CD14-positive monocyte (primary cell): ENCODE data around the gene ETAA1. TPM values are rescaled to one million over a fixed set of nuclear protein-coding genes. Genes with fewer than 3 reads are reported as not detected.

Experiments
- DNase-seq, 3 donors: peaks; one replicate each; pipeline ENCODE4 v3.0.0-alpha.2; 2011 to 2022
- H2AFZ ChIP-seq: 2 replicates; pipeline ENCODE4 v1.6.0; 2012; ENCODE audit warnings: mild to moderate bottlenecking, low read depth, low read length, inconsistent platforms; ENCODE audit not compliant: insufficient read depth, poor library complexity, severe bottlenecking
- H3K27ac ChIP-seq, 2 donors: 1 replicate in 1 of 2; 2 replicates in 1 of 2; pipeline ENCODE4 v1.5.1; 2012 to 2013; ENCODE audit warnings: low read length in 2 of 2, control low read depth in 1 of 2, inconsistent platforms in 1 of 2, low read depth in 1 of 2, mild to moderate bottlenecking in 1 of 2
- H3K27me3 ChIP-seq, 2 donors: one replicate each; pipeline versions ENCODE4 v1.6.0 to v1.6.1; 2011 to 2013; ENCODE audit warnings: low read length in 2 of 2; ENCODE audit not compliant: control insufficient read depth in 2 of 2, insufficient read depth in 2 of 2
- H3K36me3 ChIP-seq, 2 donors: replicated peaks in 1 of 2; 1 replicate in 1 of 2; 2 replicates in 1 of 2; pipeline versions ENCODE4 v1.5.1 to v1.6.1; 2012 to 2013; ENCODE audit warnings: low read length in 2 of 2, control low read depth in 1 of 2, inconsistent platforms in 1 of 2, mild to moderate bottlenecking in 1 of 2; ENCODE audit not compliant: insufficient read depth in 2 of 2, control insufficient read depth in 1 of 2
- H3K4me1 ChIP-seq, 2 donors: 1 replicate in 1 of 2; 2 replicates in 1 of 2; pipeline versions ENCODE4 v1.5.1 to v1.6.1; 2012 to 2013; ENCODE audit warnings: low read length in 2 of 2, control low read depth in 1 of 2, inconsistent platforms in 1 of 2, mild to moderate bottlenecking in 1 of 2, moderate library complexity in 1 of 2; ENCODE audit not compliant: insufficient read depth in 2 of 2, control insufficient read depth in 1 of 2
- H3K4me2 ChIP-seq: replicated peaks from 2 replicates; pipeline ENCODE3; 2012; ENCODE audit warnings: low read length, moderate library complexity, mild to moderate bottlenecking; ENCODE audit not compliant: poor library complexity, severe bottlenecking; ENCODE audit errors: extremely low read depth
- H3K4me3 ChIP-seq, 3 experiments: fragments of 200-600 bp in 1 of 3; sonication (generic) in 1 of 3; replicated peaks in 1 of 3; 1 replicate in 2 of 3; 2 replicates in 1 of 3; pipeline ENCODE4 v1.5.1; 2011 to 2013; ENCODE audit warnings: low read length in 3 of 3, mild to moderate bottlenecking in 3 of 3, control low read depth in 2 of 3, low read depth in 2 of 3, inconsistent platforms in 1 of 3, moderate library complexity in 1 of 3
- H3K79me2 ChIP-seq: 2 replicates; pipeline ENCODE4 v1.6.0; 2012; ENCODE audit warnings: mild to moderate bottlenecking, control low read depth, inconsistent platforms, low read length, moderate library complexity; ENCODE audit not compliant: insufficient read depth
- H3K9ac ChIP-seq: 2 replicates; pipeline ENCODE4 v1.6.0; 2017; ENCODE audit warnings: low read length, mild to moderate bottlenecking; ENCODE audit not compliant: insufficient read depth, poor library complexity, severe bottlenecking
- H3K9me3 ChIP-seq, 2 donors: replicated peaks in 1 of 2; 1 replicate in 1 of 2; 2 replicates in 1 of 2; pipeline versions ENCODE4 v1.5.1 to v1.6.1; 2012 to 2013; ENCODE audit warnings: low read length in 2 of 2, control low read depth in 1 of 2; ENCODE audit not compliant: control insufficient read depth in 1 of 2, insufficient read depth in 1 of 2
- H4K20me1 ChIP-seq: 2 replicates; pipeline ENCODE4 v1.6.0; 2012; ENCODE audit warnings: mild to moderate bottlenecking, low read length, control low read depth, moderate library complexity; ENCODE audit not compliant: insufficient read depth
- H3K27ac Mint-ChIP-seq, 7 donors: one replicate each; pipeline ENCODE4 v1.8.0; 2020; ENCODE audit warnings: mild to moderate bottlenecking in 7 of 7, mixed read lengths in 7 of 7, moderate library complexity in 6 of 7, inconsistent platforms in 2 of 7
- H3K27me3 Mint-ChIP-seq, 3 donors: one replicate each; pipeline ENCODE4 v1.8.0; 2021 to 2022; ENCODE audit warnings: low read depth in 3 of 3, mild to moderate bottlenecking in 3 of 3, mixed read lengths in 3 of 3, moderate library complexity in 3 of 3, inconsistent platforms in 1 of 3
- H3K36me3 Mint-ChIP-seq, 2 donors: one replicate each; pipeline ENCODE4 v1.8.0; 2020; ENCODE audit warnings: mixed read lengths in 2 of 2, inconsistent platforms in 1 of 2, mild to moderate bottlenecking in 1 of 2
- H3K4me1 Mint-ChIP-seq: one replicate; pipeline ENCODE4 v1.8.0; 2020; ENCODE audit warnings: mild to moderate bottlenecking, mixed read lengths
- H3K4me3 Mint-ChIP-seq, 2 donors: one replicate each; pipeline ENCODE4 v1.8.0; 2020; ENCODE audit warnings: mild to moderate bottlenecking in 2 of 2, mixed read lengths in 2 of 2, moderate library complexity in 1 of 2
- H3K9me3 Mint-ChIP-seq, 7 donors: one replicate each; pipeline ENCODE4 v1.8.0; 2020 to 2022; ENCODE audit warnings: mixed read lengths in 7 of 7, mild to moderate bottlenecking in 6 of 7, moderate library complexity in 6 of 7, inconsistent platforms in 2 of 7
- CTCF ChIP-seq: fragments of 200-600 bp; IDR thresholded peaks from one replicate; pipeline ENCODE4 v1.8.0; 2022; ENCODE audit warnings: antibody characterized with exemption, mild to moderate bottlenecking
- WGBS: methylation state at CpG from one replicate; pipeline ENCODE4 v1.1.5; 2013; ENCODE audit warnings: missing lambda C conversion rate; ENCODE audit not compliant: insufficient coverage; 5-methylcytosine and 5-hydroxymethylcytosine counted together
- intact Hi-C, 2 donors: fragments of 100-400 bp; cut with micrococcal nuclease; formaldehyde crosslinking; loops; one replicate each; pipeline versions ENCODE4 v1.15.0 to v1.15.1; 2023
- polyA plus RNA-seq, 3 donors: library from polyadenylated mRNA; depleted of rRNA in 1 of 3; unstranded in 2 of 3; stranded (reverse) in 1 of 3; fragments of 300-500 nt in 2 of 3; fragments of >200 nt in 1 of 3; fragmentation: Illumina TruSeq in 2 of 3; gene quantifications; 1 replicate in 2 of 3; 2 replicates in 1 of 3; pipeline ENCODE4 v1.2.3, GENCODE V29; 2012 to 2021

The ETAA1 gene
- polyA plus RNA-seq, 3 donors = 0.78 to 2.8 (median 1.7) TPM

- H3K27me3 Mint-ChIP-seq = no peaks in the 10 kb centered on the region
- no peak for TF ChIP-seq CTCF
- 94% methylated on average over 4 of the region's 4 CpGs for WGBS
Observed at GRCh38 chr2:67436221-67436620, 39.1 kb downstream of the ETAA1 start.

GRCh38 chr2:67437114-67437513 lies 40.0 kb downstream of the ETAA1 start:
- no peak overlapping the region for H2AFZ ChIP-seq
- H3K4me3 ChIP-seq = no peak overlapping the region
- no peaks in the 10 kb centered on the region for H3K36me3 ChIP-seq
- no peak overlapping the region for H3K27ac Mint-ChIP-seq
- H3K4me2 ChIP-seq = no peak overlapping the region
- no peaks in the 10 kb centered on the region for H3K27me3 Mint-ChIP-seq
- WGBS = 100% methylated on average over 1 of the region's 1 CpG
- no peaks in the 10 kb centered on the region for H3K4me1 ChIP-seq
- H3K36me3 Mint-ChIP-seq = no peaks in the 10 kb centered on the region
- no peaks in the 10 kb centered on the region for H3K9me3 ChIP-seq
- no peak overlapping the region for H3K4me3 Mint-ChIP-seq
- no peak for DNase-seq
- no peaks in the 10 kb centered on the region for H3K79me2 ChIP-seq
- H3K27me3 ChIP-seq = no peaks in the 10 kb centered on the region
- H4K20me1 ChIP-seq = no peaks in the 10 kb centered on the region
- H3K9ac ChIP-seq = no peak overlapping the region
- H3K27ac ChIP-seq = no peak overlapping the region
- peaks cover 0 to 14% (median 5%) of the 10 kb centered on the region in 7 donors for H3K9me3 Mint-ChIP-seq
- no peak for TF ChIP-seq CTCF
- intact Hi-C loops = no loop called here
- no peaks in the 10 kb centered on the region for H3K4me1 Mint-ChIP-seq

More at GRCh38 chr2:67436221-67436620, 39.1 kb downstream of the ETAA1 start:
- no peak overlapping the region for H2AFZ ChIP-seq
- intact Hi-C loops = no loop called here
- no peaks in the 10 kb centered on the region for H3K27me3 ChIP-seq
- H3K4me1 ChIP-seq = no peaks in the 10 kb centered on the region
- H3K4me2 ChIP-seq = no peak overlapping the region
- no peaks in the 10 kb centered on the region for H3K4me1 Mint-ChIP-seq
- no peak overlapping the region for H3K9ac ChIP-seq
- no peaks in the 10 kb centered on the region for H3K36me3 Mint-ChIP-seq
- peaks cover 0 to 11% (median 6%) of the 10 kb centered on the region in 7 donors for H3K9me3 Mint-ChIP-seq
- H3K9me3 ChIP-seq = no peaks in the 10 kb centered on the region
- no peak overlapping the region for H3K4me3 ChIP-seq
- H3K27ac Mint-ChIP-seq = no peak overlapping the region
- H3K27ac ChIP-seq = no peak overlapping the region
- H3K79me2 ChIP-seq = no peaks in the 10 kb centered on the region
- DNase-seq = no peak
- H3K4me3 Mint-ChIP-seq = no peak overlapping the region
- H3K36me3 ChIP-seq = no peaks in the 10 kb centered on the region
- H4K20me1 ChIP-seq = no peaks in the 10 kb centered on the region
